Stimulated activated CD4-positive, alpha-beta T cell treated with anti-CD3 and anti-CD28 coated beads, Interleukin-4, amount 100 ng/mL, for 48 hours (primary cell): ENCODE measurements around the gene ADGRL3.
"Not testable (repeated sequence)": the region's sequence is repeated elsewhere in the genome, so short reads cannot be mapped to it uniquely, and the experiment has no call there.

ENCODE experiments used
- DNase-seq, 2 donors: peaks; one replicate each; pipeline ENCODE4 v3.0.0-alpha.2; 2020; ENCODE audit warnings: low read depth in 2 of 2

The ADGRL3 gene

GRCh38 chr4:61350932-61351331, 150.8 kb downstream of the ADGRL3 start:
- no peak for DNase-seq

GRCh38 chr4:61356696-61357095, 156.6 kb downstream of the ADGRL3 start:
- DNase-seq = no peak

DNA sequence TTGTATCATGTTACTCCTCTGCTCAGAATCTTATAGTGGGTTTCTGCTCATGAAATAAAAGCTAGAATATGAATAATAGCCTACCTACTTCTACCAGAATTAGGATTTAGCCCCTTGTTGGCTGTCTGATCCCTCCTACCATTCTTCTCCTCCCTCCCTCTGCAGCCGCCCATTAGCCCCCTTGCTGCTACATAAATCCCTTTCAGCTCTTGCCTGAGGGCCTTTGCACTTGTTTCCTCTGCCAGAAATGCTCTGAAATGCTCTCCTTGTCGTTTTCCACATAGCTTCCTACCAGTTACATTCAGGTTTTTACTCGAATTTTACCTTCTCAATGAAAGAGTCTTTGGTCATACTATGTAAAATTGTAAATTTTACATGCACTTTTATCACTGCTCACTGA, 159.2 kb downstream of the ADGRL3 start:
- DNase-seq = no peak

DNA sequence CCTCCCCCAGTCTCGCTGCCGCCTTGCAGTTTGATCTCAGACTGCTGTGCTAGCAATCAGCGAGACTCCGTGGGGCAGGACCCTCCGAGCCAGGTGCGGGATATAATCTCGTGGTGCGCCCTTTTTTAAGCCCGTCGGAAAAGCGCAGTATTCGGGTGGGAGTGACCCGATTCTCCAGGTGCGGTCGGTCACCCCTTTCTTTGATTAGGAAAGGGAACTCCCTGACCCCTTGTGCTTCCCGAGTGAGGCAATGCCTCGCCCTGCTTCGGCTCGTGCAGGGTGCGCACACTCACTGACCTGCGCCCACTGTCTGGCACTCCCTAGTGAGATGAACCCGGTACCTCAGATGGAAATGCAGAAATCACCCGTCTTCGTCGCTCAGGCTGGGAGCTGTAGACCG, 172.7 kb downstream of the ADGRL3 start:
- not testable (repeated sequence) for DNase-seq

GRCh38 chr4:61373901-61374440, 173.8 kb downstream of the ADGRL3 start:
- DNase-seq = no peak

GRCh38 chr4:61374447-61374891, 174.3 kb downstream of the ADGRL3 start:
- no peak for DNase-seq

DNA sequence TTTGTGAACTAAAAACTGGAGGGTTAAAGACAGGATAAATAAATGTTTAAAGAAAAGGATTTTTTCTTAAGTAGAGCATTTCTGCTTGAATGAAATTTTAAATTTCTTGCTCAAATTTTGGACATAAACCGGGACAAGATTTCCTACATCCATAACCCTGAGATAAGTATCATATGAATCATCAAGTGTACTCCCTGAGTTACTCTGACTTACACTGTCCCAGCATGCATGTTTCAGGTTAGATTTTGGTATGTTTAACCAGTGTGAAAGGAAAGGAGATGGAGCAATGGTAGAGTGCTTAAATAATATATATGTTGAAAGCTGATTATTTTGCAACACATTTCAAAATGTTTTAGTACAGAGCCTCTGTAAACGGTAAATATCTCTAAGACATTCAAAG, 175.2 kb downstream of the ADGRL3 start:
- no peak for DNase-seq

- no peak for DNase-seq
Measured at GRCh38 chr4:61376301-61376700, 176.2 kb downstream of the ADGRL3 start.

- no peak for DNase-seq
Measured at GRCh38 chr4:61379406-61379805, 179.3 kb downstream of the ADGRL3 start.

GRCh38 chr4:61380865-61381264, 180.7 kb downstream of the ADGRL3 start:
- DNase-seq = no peak

DNA sequence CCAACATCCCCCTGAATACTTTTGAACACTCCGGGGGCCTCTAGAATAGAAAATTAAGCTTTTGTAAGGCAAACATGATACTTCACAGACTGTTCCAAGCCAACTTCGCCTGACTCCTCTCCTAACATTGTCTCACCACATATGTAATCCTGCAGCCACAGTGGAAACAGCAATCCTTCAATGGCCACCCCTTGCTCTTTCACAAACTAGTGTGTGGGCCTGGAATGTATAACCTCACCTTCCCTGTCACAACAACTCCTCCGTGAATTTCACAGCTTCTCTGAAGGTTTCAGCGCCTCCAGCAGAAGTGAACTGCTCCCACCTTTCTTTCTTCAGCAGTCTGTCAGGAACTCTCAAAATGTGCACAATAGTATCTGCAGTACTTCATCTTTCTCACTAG, 185.1 kb downstream of the ADGRL3 start:
- DNase-seq = no peak

DNA sequence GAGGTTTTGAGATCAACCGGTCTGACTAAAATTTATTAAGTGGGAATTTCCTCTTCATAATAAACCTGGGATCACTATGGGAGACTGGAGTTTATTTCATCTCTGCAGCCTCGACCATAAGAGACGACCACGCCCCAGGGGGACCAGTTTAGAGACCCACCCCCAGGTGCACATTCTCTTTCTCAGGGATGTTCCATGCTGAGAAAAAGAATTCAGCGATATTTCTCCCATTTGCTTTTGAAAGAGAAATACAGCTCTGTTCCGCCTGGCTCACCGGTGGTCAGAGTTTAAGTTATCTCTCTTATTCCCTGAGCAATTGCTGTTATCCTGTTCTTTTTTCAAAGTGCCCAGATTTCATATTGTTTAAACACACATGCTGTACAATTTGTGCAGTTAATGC, 187.2 kb downstream of the ADGRL3 start:
- DNase-seq = not testable (repeated sequence)

DNA sequence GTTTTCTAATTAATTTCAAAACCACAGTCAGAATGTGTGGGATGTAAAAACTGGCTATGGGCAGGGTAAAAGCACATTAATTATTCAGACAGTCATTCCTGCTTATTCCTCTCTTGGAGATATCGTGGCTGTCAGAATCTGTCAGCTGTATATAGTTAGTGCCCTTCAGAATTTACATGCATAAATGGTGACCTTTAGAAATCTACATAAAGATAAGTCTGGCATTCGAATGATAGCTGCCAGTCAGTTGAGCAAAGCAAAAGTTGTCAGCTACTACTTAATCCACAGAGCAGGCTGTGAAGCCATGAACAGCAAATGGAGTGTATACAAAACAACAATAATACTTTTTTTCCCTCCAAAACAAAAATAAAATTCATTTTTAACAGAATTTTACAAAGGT, 189.5 kb downstream of the ADGRL3 start:
- DNase-seq = no peak

DNA sequence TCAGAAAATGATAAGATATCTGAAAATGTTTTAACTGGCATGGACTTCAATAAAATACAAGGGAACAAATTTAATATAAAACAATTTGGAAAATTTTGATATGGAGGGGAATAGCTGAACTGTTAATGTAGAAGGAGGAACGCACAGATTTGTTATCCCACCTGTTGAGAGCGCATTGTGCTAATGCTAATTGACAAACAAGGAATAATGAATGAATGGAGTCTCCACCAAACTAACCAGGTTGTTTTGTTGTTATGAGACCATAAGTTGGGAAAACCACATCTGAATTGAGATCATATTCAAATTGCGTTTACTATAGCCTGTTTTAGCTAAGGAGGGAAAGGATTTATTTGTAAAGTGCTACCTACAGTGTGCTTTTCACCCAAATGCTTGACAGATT, 195.6 kb downstream of the ADGRL3 start:
- DNase-seq = no peak

DNA sequence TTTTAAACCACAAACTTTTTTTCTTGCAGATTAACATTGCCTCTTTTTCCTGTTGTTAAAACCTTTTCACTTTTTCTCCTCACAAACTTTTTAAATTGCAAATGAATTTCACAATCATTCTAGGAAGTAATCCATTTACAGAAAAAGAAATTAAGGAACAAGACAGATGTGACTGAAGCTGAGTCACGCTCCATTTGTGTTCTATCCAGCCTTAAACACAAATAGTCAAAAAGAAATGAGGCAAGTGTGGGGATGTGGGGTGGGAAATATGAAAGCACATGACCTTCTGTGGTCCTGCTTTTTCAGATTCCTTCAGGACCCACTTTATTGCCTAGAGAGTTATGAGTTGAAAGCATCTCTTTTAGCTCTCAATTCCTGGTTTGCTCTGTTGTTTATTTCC, 197.0 kb downstream of the ADGRL3 start:
- no peak for DNase-seq

- no peak for DNase-seq
Measured at GRCh38 chr4:61400439-61401038, 200.4 kb downstream of the ADGRL3 start.

- DNase-seq = no peak
Measured at GRCh38 chr4:61401771-61402170, 201.6 kb downstream of the ADGRL3 start.

DNA sequence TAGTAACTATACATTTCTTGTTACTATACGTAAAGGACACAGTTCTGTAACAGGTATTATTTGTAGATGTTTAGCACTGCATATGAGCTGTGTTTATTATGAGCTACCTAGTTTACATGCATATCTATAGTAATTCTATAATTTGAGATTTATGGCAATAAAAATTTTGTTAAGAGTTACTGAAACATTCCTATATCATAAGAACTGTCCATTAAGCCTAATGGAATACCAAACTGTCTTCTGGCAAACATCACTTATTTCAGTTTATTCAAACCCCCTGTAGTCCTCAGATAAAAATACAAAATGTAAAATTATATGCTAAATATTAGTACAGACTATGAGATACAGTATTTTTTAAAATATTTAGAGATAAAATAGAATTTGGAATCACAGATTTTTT, 205.2 kb downstream of the ADGRL3 start:
- no peak for DNase-seq

GRCh38 chr4:61406677-61407076, 206.6 kb downstream of the ADGRL3 start:
- no peak for DNase-seq

DNA sequence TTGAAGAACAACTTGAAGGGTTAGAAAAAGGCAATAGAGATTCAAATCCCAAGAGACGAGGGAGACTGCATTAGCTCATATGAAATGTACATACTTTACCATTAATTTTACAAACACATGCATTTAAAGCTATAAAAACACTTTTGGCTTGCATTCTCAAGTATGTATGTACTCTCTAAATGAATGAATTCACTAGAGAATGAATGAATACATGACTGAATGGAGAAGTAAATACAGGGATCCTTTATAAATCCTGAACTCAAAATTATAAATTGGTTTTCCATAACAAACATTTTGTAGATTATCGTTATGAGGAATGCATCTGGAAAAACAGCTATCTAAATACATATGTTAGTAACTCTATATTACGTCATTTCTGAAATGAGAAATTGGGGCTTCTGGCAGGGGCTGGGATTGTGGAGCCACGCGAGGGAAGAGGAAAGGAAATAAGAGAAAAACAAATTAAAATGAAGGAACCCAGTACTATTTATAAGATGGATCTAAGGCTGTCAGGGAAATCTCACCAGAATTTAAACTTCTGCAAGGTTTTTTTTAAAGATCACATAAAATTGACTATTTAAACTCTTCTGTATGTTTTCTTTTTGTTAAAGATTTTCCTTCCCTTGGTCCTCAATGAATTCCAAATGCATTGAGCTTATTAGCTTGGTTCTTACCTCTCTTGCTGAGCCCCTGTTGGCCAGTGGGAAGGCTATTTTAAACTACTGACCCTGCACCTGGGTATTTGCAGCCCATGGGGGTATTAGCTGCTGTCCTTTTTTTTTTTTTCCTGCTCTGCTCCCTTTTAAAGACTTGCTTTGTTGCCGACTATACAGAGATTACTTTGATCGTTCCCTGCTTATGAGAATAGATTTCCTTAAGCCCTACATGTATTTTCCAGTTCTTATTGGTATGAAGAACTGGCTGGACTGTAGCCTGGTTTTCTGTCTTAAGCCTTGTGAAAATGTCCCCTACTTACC, 207.8 kb downstream of the ADGRL3 start:
- DNase-seq = no peak

GRCh38 chr4:61408861-61409260, 208.7 kb downstream of the ADGRL3 start:
- DNase-seq = no peak

GRCh38 chr4:61411241-61411640, 211.1 kb downstream of the ADGRL3 start:
- no peak for DNase-seq

DNA sequence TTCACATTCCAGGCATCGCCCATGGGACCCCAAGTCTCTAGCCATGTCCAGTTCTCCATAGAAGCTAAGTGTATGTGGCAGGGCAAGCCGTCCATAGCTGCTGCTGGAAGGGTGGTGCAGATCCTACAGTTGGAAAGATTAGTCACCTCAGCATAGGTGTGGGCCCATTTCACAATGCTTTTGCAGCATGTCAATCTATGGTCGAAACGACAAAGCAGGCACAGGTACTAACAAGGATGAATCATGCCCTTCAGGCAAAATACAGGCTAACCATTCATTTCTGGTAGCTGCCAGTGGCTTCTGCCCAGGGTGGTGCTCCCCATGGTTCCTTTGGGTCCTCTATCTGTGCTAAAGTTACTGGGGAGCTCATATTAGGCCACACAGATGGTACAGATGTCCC, 225.2 kb downstream of the ADGRL3 start:
- DNase-seq = no peak
